ENCODE measurements around the gene SHKBP1.

DNA sequence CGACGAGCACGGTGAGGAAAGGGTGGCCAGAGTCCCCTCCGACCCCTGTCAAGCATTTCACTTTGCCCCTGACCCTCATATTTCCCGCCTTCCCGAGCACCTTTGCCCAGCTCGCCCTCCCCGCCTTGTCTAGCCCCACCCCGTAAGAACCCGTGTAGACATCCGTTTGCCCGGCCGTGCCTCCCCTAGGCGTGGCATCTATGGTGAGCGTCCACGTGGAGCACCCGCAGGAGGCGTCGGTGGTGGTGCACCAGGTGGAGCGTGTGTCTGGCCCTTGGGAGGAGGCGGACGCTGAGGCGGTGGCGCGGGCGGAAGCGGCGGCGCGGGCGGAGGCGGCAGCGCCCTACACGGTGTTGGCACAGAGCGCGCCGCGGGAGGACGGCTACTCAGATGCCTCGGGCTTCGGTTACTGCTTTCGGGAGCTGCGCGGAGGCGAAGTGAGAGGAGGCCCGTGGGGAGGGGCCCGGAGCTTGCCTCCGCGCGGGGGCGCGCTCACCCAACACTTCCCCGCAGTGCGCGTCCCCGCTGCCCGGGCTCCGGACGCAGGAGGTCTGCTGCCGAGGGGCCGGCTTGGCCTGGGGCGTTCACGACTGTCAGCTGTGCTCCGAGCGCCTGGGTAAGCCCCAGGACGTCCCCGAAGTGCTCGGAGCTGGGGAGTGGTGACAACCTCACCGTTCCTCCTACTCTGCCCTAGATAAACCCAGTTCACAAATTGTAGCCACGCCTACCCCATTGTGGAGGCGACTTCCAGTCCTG is 28.7 kb downstream of the SHKBP1 start:
- TF ChIP-seq, protein P1, sequence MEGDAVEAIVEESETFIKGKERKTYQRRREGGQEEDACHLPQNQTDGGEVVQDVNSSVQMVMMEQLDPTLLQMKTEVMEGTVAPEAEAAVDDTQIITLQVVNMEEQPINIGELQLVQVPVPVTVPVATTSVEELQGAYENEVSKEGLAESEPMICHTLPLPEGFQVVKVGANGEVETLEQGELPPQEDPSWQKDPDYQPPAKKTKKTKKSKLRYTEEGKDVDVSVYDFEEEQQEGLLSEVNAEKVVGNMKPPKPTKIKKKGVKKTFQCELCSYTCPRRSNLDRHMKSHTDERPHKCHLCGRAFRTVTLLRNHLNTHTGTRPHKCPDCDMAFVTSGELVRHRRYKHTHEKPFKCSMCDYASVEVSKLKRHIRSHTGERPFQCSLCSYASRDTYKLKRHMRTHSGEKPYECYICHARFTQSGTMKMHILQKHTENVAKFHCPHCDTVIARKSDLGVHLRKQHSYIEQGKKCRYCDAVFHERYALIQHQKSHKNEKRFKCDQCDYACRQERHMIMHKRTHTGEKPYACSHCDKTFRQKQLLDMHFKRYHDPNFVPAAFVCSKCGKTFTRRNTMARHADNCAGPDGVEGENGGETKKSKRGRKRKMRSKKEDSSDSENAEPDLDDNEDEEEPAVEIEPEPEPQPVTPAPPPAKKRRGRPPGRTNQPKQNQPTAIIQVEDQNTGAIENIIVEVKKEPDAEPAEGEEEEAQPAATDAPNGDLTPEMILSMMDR (IDR thresholded peaks at IDR 0.05): peak; percentile 48
- TF ChIP-seq ZFX (IDR thresholded peaks at IDR 0.05; ENCODE audit: borderline replicate concordance): no peak
